ENCODE measurements around the gene TMEM185A. TPM values are rescaled to one million over a fixed set of nuclear protein-coding genes. Genes with fewer than 3 reads are reported as not detected.
"Not testable (repeated sequence)": the region's sequence is repeated elsewhere in the genome, so short reads cannot be mapped to it uniquely, and the experiment has no call there.

The TMEM185A gene
- total RNA-seq, 1 donor from 2014 or later, result 18.7 TPM

DNA sequence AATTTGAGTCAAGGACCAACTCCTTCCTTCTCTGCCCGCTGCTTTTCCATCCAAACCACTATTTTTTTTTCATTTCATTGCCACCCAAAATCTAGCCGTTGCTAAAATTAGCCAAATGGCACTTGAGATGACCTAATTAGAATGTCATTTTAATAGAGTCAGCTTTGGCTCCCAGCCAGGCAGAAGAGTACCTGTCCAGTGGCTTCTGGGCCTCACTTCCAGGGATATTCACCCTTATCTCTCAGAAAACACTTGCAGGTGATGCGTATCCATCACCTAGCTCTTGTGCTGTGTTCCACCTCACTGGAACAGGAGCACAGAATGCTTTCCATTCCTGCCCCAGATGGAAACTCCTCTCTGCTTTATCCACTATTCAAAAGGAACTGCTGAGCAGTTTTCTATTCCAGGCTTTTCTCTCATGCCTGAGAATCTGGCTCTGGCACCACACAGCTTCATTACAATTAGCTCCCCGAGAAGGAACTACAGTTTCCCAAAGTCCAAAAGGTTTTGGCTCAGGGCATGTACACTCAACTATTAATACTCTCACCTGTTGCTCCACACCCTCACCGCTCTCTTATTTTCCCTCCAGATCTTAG is 62.8 kb downstream of the TMEM185A start:
- H3K27me3 Mint-ChIP-seq (ENCODE audit: insufficient read depth), result peaks cover 2% of the 10 kb centered on the region
- H3K4me1 Mint-ChIP-seq (ENCODE audit: low read depth), result peaks cover 23% of the 10 kb centered on the region
- no peak for DNase-seq (ENCODE audit: low spot score)
- H3K9me3 Mint-ChIP-seq, result no peaks in the 10 kb centered on the region
- no peak overlapping the region for H3K27ac Mint-ChIP-seq
- intact Hi-C loops (cut with micrococcal nuclease), result loop anchor here (10.0 kb wide), 1 partner anchor 56 kb away; no protein-coding TSS in a partner anchor
- H3K36me3 Mint-ChIP-seq (ENCODE audit: low read depth), result no peaks in the 10 kb centered on the region
- no peak overlapping the region for H3K4me3 Mint-ChIP-seq

DNA sequence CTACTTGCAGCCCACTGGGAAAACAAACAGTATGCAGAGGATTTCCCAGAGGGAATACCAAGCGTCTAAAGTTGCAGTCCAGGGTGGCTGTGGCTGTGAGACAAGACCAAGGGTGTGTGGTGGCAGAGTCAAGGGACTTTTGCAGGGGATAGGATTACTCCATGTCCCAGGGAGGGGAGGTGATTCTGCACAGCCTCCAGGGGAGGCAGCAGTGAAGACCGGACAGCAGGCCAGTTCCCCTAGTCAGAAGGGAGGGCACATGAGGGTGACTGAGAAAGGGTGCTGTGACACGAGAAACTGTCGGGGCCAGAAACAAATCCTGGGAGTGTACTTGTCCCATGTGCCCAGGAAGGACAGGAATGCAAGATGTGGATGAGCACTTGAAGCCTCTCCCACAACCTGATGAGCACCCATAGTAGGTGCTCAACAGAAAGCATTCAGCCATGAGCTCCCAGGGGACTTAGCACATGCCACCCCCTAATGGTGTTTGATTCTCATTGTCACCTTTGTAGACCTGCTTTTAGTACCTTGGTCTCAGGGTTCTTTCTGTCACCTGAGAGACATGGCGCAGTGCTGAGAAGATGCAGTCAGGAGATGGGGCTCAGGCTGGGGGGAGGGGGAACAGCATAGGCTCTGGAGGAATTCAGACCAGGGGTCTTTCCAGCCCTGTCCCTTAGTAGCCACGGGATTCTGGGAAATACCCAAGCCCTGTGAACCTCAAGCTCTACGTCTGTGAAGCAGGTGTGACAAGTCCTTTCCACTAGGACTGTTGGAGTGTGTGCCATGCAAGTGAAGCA is 63.8 kb downstream of the TMEM185A start:
- Mint-ChIP-seq H3K27ac (no peak overlapping the region), H3K9me3 (no peaks in the 10 kb centered on the region), H3K27me3 (ENCODE audit: insufficient read depth) (peaks cover 2% of the 10 kb centered on the region), H3K36me3 (ENCODE audit: low read depth) (no peaks in the 10 kb centered on the region), H3K4me1 (ENCODE audit: low read depth) (peaks cover 19% of the 10 kb centered on the region), H3K4me3 (no peak overlapping the region)
- no peak for DNase-seq (ENCODE audit: low spot score)
- intact Hi-C loops (cut with micrococcal nuclease), result loop anchor here (10.0 kb wide), 1 partner anchor 57 kb away; no protein-coding TSS in a partner anchor

DNA sequence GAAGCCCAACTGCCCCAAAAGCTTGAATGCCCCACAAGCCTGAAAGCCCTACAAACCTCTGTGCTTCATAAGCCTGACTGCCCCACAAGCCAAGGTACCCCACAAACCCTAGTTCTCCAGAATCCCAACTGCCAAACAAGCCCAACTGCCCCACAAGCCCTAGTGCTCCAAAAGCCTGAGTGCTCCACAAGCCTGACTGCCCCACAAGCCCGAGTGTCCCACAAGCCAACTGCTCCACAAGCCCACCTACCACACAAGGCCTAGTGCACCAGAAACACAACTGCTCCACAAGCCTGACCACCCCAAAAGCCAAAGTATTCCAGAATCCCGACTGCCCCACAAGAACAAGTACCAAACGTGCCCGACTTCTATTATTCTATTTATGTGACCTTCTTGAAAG is 68.2 kb downstream of the TMEM185A start:
- Mint-ChIP-seq H3K4me3 (no peak overlapping the region), H3K36me3 (ENCODE audit: low read depth) (no peaks in the 10 kb centered on the region), H3K9me3 (no peaks in the 10 kb centered on the region), H3K4me1 (ENCODE audit: low read depth) (no peaks in the 10 kb centered on the region), H3K27me3 (ENCODE audit: insufficient read depth) (no peaks in the 10 kb centered on the region), H3K27ac (no peak overlapping the region)
- intact Hi-C loops (cut with micrococcal nuclease), result loop anchor here (10.0 kb wide), 1 partner anchor 61 kb away; no protein-coding TSS in a partner anchor
- no peak for DNase-seq (ENCODE audit: low spot score)

DNA sequence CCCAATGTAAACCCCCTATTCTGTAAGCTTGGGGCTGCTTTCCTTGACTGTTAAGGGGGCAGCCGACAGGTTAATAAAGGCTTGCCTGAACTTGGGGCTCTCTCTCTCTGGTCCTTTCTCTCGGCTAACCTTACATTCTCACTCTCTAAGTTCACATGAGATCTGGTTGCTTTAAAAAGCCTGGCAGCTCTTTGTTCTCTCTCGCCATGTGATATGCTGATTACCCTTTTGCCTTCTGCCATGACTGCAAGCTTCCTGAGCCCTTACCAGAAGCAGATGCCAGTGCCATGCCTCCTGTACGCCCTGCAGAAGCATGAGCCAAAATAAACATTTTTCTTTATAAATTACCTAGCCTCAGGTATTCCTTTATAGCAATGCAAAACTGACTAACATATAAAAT is 76.3 kb downstream of the TMEM185A start:
- H3K9me3 Mint-ChIP-seq; H3K27ac Mint-ChIP-seq; DNase-seq (ENCODE audit: low spot score); H3K27me3 Mint-ChIP-seq (ENCODE audit: insufficient read depth); H3K4me3 Mint-ChIP-seq; H3K36me3 Mint-ChIP-seq (ENCODE audit: low read depth); intact Hi-C loops (cut with micrococcal nuclease); H3K4me1 Mint-ChIP-seq (ENCODE audit: low read depth): not testable (repeated sequence)

DNA sequence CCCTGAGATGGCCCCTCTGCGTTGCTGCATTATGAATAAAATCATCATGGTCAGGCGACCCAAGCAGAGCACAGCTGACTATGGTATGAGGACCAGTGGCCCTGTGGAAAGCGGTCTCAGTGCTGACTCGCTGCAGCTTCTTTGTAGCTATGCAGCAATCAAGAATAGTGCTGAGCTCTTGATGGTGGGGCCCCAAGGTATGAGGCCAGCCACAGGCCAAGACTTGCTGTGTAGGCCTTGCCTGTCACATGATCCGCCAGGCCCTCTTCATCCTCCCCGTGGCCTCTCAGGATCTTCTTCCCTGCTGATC is 79.7 kb downstream of the TMEM185A start:
- H3K4me1 Mint-ChIP-seq (ENCODE audit: low read depth); H3K27ac Mint-ChIP-seq; H3K27me3 Mint-ChIP-seq (ENCODE audit: insufficient read depth); intact Hi-C loops (cut with micrococcal nuclease); H3K36me3 Mint-ChIP-seq (ENCODE audit: low read depth); H3K9me3 Mint-ChIP-seq; H3K4me3 Mint-ChIP-seq; DNase-seq (ENCODE audit: low spot score): not testable (repeated sequence)

DNA sequence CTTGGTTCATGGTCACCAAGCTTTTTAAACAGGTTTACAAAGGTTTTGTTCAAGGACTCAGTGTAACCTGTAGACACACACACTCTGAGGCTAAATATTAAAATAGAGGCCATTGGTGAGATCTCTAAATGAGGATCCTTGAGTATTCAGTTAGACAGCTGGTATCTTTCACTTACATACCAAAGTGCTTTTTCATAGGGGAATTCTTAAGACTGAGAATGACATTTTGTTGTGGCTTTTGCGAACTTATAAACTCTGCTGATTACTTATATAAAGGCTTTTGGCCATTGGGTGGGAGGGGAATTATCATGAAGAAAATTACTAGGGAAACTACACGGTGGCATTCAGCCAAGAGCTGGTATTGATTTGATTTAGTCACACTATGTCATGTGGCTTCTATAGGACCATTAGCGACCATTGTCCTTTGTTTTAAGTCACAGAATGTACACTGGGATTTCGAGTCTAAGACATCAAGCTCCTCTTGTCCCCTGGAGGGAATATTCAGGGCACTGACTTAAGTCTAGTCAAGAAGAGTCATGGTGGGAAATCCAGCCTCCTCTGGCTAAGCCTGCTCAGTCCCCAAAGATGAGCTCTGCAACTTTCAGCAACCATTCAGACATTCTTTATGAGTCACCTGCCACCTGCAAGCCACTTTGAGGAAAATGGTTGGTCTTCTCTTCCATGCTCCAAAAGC is 80.2 kb downstream of the TMEM185A start:
- H3K4me1 Mint-ChIP-seq (ENCODE audit: low read depth); intact Hi-C loops (cut with micrococcal nuclease); H3K36me3 Mint-ChIP-seq (ENCODE audit: low read depth); H3K27ac Mint-ChIP-seq; H3K9me3 Mint-ChIP-seq; DNase-seq (ENCODE audit: low spot score); H3K27me3 Mint-ChIP-seq (ENCODE audit: insufficient read depth); H3K4me3 Mint-ChIP-seq: not testable (repeated sequence)

DNA sequence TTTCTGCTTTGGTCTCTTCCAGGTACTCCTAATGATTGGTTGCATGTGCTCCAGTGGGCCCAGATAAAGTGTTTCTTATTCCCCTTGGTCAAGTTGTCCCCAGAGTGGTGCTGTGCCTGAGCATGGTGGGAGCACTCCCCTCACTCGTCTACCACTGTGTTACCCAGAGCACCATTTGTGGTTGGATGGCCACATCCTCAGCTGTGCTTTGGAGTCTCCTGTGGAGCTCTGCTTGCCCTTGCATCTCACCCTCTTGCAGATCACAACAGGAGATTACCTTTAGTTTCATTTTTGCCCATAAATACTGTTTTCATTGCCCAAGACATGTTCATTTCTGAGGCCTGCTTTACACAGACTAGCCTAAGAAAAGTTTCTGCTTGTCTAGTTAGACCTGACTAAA is 81.1 kb downstream of the TMEM185A start:
- DNase-seq (ENCODE audit: low spot score); H3K27me3 Mint-ChIP-seq (ENCODE audit: insufficient read depth); H3K36me3 Mint-ChIP-seq (ENCODE audit: low read depth); H3K4me3 Mint-ChIP-seq; H3K27ac Mint-ChIP-seq; intact Hi-C loops (cut with micrococcal nuclease); H3K4me1 Mint-ChIP-seq (ENCODE audit: low read depth); H3K9me3 Mint-ChIP-seq: not testable (repeated sequence)

DNA sequence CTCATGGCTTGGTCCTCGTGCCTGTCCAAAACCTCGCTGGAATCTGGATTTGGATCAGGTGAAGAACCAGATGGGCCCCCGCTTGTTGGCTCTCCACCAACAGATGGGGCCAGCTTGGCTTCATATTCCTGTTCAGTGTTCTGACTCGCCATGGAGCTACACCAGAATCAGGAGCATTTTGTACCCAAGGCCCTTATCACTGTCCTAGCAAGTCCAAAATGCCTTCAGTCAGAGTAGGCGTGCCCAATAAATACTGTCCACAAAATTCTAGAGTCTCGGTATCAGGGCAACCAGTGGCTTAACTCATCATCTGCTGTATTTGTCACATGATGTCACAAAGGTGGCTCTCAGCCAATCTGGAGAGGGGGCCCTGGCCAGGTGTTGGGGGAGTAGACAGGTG is 81.9 kb downstream of the TMEM185A start, which contains the start of gene HSFX3:
TSS of gene HSFX3 (minus strand) at position 224 of the 400 bp plus-strand sequence. CDS start at position 152, 72 bp downstream.
- H3K36me3 Mint-ChIP-seq (ENCODE audit: low read depth); H3K27ac Mint-ChIP-seq; H3K27me3 Mint-ChIP-seq (ENCODE audit: insufficient read depth); H3K4me1 Mint-ChIP-seq (ENCODE audit: low read depth); H3K9me3 Mint-ChIP-seq; H3K4me3 Mint-ChIP-seq; intact Hi-C loops (cut with micrococcal nuclease); DNase-seq (ENCODE audit: low spot score): not testable (repeated sequence)

DNA sequence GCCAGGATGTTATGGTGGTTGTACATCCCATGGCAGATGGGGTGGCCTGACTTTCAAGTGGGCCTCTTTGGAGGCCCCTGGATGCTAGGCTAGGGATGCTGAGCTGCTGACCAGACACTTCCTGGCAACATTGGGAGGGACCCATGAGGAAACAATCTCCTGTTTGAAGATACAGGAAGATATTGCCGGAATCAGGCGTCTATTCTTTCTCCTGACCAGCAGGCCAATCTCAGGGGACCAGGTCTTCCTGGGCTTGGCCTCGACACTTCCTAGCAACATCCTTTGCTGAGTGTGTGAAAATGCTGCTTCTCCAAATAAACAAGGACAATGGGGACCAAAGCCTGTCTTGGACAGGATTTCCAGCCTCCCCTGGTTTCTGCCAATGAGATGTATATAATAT is 83.8 kb downstream of the TMEM185A start:
- H3K27me3 Mint-ChIP-seq (ENCODE audit: insufficient read depth); H3K9me3 Mint-ChIP-seq; intact Hi-C loops (cut with micrococcal nuclease); H3K36me3 Mint-ChIP-seq (ENCODE audit: low read depth); H3K4me1 Mint-ChIP-seq (ENCODE audit: low read depth); H3K4me3 Mint-ChIP-seq; H3K27ac Mint-ChIP-seq; DNase-seq (ENCODE audit: low spot score): not testable (repeated sequence)

DNA sequence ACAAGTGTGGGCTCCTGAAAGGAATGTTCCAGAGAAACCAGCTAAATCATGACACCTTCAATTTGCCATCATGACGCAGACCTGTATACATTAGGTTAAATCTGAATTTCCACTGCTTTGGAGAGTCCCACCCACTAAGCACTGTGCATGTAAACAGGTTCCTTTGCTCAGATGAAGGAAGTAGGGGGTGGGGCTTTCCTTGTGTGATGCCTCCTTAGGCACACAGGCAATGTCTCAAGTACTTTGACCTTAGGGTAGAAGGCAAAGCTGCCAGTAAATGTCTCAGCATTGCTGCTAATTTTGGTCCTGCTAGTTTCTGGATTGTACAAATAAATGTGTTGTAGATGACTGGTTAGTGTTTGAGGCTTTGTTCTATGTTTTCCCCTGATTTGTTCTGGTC is 84.6 kb downstream of the TMEM185A start:
- H3K4me3 Mint-ChIP-seq; H3K27ac Mint-ChIP-seq; H3K4me1 Mint-ChIP-seq (ENCODE audit: low read depth); DNase-seq (ENCODE audit: low spot score); H3K9me3 Mint-ChIP-seq; intact Hi-C loops (cut with micrococcal nuclease); H3K36me3 Mint-ChIP-seq (ENCODE audit: low read depth); H3K27me3 Mint-ChIP-seq (ENCODE audit: insufficient read depth): not testable (repeated sequence)

Other genes starting within 250 kb of the TMEM185A start
- 46.6 and 48.9 TPM in 2 replicates for gene IDS, start 126.5 kb downstream of the TMEM185A start, total RNA-seq
- gene EOLA1, start 90.8 kb downstream of the TMEM185A start, total RNA-seq, result 31.4 and 35.5 TPM in 2 replicates
- not detected in 2 replicates for gene HSFX3, start 81.9 kb downstream of the TMEM185A start, total RNA-seq
- not detected in 2 replicates for gene MAGEA9B, start 44.3 kb downstream of the TMEM185A start, total RNA-seq
- gene HSFX2, start 36.5 kb downstream of the TMEM185A start, total RNA-seq, result 0.41 TPM in 1 of 2 replicates, not detected in the other
- not detected in 2 replicates for gene MAGEA11, start 80.3 kb upstream of the TMEM185A start, total RNA-seq
- gene HSFX1, start 142.3 kb upstream of the TMEM185A start, total RNA-seq, result 0.49 and 1.2 TPM in 2 replicates
- not detected in 2 replicates for gene MAGEA9, start 150.1 kb upstream of the TMEM185A start, total RNA-seq
- not detected in 2 replicates for gene MAGEA8, start 249.4 kb upstream of the TMEM185A start, total RNA-seq

Measured in activated T-helper 1 cell treated with anti-CD3 and anti-CD28 coated beads, Interleukin-12 subunit alpha, Interleukin-12 subunit beta, Interleukin-2, Interleukin-4 antibody, amounts not matched to agents 30 ng/mL and 10 ng/mL and 1 ng/mL, durations not matched to agents 14 hours and 24 hours and 36 hours (primary cell).